Psoas muscle (tissue), 8 donors: ENCODE measurements around the gene PPP1CC. TPM values are rescaled to one million over a fixed set of nuclear protein-coding genes. Genes with fewer than 3 reads are reported as not detected.

Experiments used
- ATAC-seq, 4 donors: fragments of 200-7000 bp; cut with Tn5 transposase; one replicate each; pipeline ENCODE4 v1.9.1; 2020; ENCODE audit warnings: moderate library complexity in 3 of 4, mild to moderate bottlenecking in 2 of 4
- DNase-seq, 2 donors: peaks; one replicate each; pipeline ENCODE4 v3.0.0-alpha.2; 2020
- H3K27ac ChIP-seq: fragments of 200-600 bp; one replicate; pipeline ENCODE4 v1.8.0; 2022
- H3K27me3 ChIP-seq, 3 donors: fragments of 200-600 bp in 1 of 3; one replicate each; pipeline versions ENCODE4 v1.6.1 to v1.8.0; 2013 to 2022; ENCODE audit warnings: low read length in 2 of 3, mild to moderate bottlenecking in 2 of 3, moderate library complexity in 1 of 3; ENCODE audit not compliant: insufficient read depth in 3 of 3
- H3K36me3 ChIP-seq, 2 donors: fragments of 200-600 bp in 1 of 2; one replicate each; pipeline versions ENCODE4 v1.6.1 to v1.8.0; 2013 to 2022; ENCODE audit warnings: low read depth in 1 of 2, mild to moderate bottlenecking in 1 of 2, moderate library complexity in 1 of 2; ENCODE audit not compliant: insufficient read depth in 1 of 2
- H3K4me1 ChIP-seq: fragments of 200-600 bp; one replicate; pipeline ENCODE4 v1.8.0; 2022
- H3K4me3 ChIP-seq: fragments of 200-600 bp; one replicate; pipeline ENCODE4 v1.8.0; 2022; ENCODE audit warnings: mild to moderate bottlenecking
- H3K9me3 ChIP-seq: fragments of 200-600 bp; one replicate; pipeline ENCODE4 v1.8.0; 2022
- CTCF ChIP-seq: fragments of 200-600 bp; IDR thresholded peaks from one replicate; pipeline ENCODE4 v1.8.0; 2022; ENCODE audit warnings: antibody characterized with exemption
- WGBS, 3 donors: extraction: QIAGEN DNeasy Blood & Tissue Kit; methylation state at CpG; one replicate each; pipeline versions ENCODE4 v1.1.6 to v1.1.7; 2013; 5-methylcytosine and 5-hydroxymethylcytosine counted together
- intact Hi-C, 2 donors: fragments of 100-400 bp; cut with DNase I; formaldehyde crosslinking; loops; one replicate each; pipeline versions ENCODE4 v1.11.0 to v1.14.2; 2022
- polyA plus RNA-seq, 3 donors: library from polyadenylated mRNA; stranded (reverse); fragments of 200-250 nt; gene quantifications; one replicate each; pipeline ENCODE4 v1.2.3, GENCODE V29; 2013
- total RNA-seq, 4 donors: library from RNA; stranded (reverse); fragmentation: NEBNext Ultra II Directional in 2 of 4; extraction: Animal tissue kit (Norgen Biotek cat#: 25700) in 2 of 4; gene quantifications; one replicate each; pipeline versions ENCODE4 v1.2.1 to v1.2.4, GENCODE V29; 2021 to 2023
- donor health status: healthy with polysubstance abuse.
- donor health status: DM: no; HTN: no; CAD: no; lungs with moderate emphysema.
- donor health status: Bipolar disorder and iron deficiency.
- donor health status: healthy.
- donor health status: DM: yes; HTN: yes; CAD: no.
- donor health status: DM: no; HTN: no; CAD: no.
- donor health status: DM: no; HTN: no; CAD: no.
- donor health status: DM: yes; HTN: yes; CAD: no.

Gene PPP1CC
- total and polyA plus RNA-seq, 7 donors, result 82.5 to 222 (median 129) TPM

DNA sequence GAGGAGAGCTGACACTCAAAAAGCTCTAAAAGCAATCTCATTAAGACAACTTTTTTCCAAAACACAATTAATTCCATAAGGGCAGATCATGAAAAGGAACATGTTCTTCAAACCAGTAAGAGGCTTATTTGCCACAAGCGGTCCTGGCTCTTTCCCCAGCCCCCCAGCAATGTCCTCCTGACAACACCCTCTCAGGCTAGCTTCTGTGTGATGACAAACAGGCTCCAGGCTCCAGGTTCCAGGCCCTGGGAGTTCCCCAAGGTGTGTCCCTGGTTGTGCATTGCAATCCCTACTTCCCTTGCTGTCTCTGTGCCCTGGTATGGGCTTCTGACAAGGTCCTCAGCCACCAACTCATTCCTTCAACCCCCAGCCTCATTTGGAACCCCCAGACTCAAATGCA is 62.7 kb downstream of the PPP1CC start:
- DNase-seq, result no peak
- no peak for ATAC-seq
- no peaks in the 10 kb centered on the region for H3K4me1 ChIP-seq
- no peak for TF ChIP-seq CTCF
- intact Hi-C loops, result no loop called here
- no peak overlapping the region for H3K4me3 ChIP-seq
- no peaks in the 10 kb centered on the region for H3K36me3 ChIP-seq
- 62 to 71% (median 70%) methylated on average over 1 of the region's 1 CpG for WGBS, 3 donors
- no peaks in the 10 kb centered on the region for H3K9me3 ChIP-seq
- H3K27me3 ChIP-seq, result peaks cover 0 to 3% (median 0%) of the 10 kb centered on the region in 3 donors
- H3K27ac ChIP-seq, result no peak overlapping the region

DNA sequence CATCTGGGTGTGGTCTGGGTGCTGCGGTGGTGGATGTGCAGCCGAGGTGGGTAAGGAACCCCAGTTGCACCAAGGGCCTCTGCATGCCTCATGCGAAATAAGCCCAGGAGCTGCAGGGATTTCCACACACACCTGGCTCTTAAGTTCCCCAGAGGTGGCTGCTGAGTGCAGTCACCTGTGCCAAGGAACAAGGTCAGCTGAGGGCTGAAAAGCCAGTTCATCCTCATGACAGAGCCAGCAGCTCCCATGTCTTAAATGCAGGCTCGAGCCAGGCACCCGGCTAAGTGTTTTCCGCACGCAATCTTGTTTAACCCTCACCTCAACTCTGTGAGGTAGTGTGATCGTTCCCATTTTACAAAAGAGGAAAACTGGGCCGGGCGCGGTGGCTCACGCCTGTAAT is 63.5 kb downstream of the PPP1CC start:
- Histone ChIP-seq H3K27me3 (no peaks in the 10 kb centered on the region), H3K9me3 (no peaks in the 10 kb centered on the region), H3K27ac (no peak overlapping the region), H3K4me1 (no peaks in the 10 kb centered on the region), H3K36me3 (no peaks in the 10 kb centered on the region), H3K4me3 (no peak overlapping the region)
- TF ChIP-seq CTCF, result no peak
- DNase-seq, result no peak
- WGBS, 3 donors, result 95 to 97% (median 95%) methylated on average over 11 to 12 of the region's 12 CpGs
- intact Hi-C loops, result no loop called here
- ATAC-seq, result no peak

DNA sequence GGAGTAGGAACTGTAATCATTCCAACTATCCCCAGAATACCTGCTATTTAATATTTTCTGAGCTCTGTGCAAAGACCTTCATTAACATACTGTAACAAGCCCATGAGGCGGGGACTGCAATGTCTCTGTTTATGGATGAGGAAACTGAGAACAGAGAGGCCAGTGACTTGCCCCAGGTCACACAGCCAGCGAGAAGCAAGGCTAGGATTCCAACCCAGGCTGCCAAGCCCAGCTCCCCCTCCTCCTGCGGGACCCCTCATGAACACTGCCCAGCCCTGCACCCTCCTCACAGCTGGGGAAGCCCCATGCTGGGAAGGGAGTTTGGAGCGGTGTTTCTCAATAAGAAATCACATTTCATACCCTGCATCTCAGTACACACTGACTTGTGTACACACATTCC is 64.7 kb downstream of the PPP1CC start:
- H3K4me3 ChIP-seq, result no peak overlapping the region
- DNase-seq (no peak), ATAC-seq (no peak)
- no peaks in the 10 kb centered on the region for H3K4me1 ChIP-seq
- no peak for TF ChIP-seq CTCF
- 81 to 83% (median 83%) methylated on average over 4 of the region's 4 CpGs for WGBS, 3 donors
- H3K9me3 ChIP-seq, result no peaks in the 10 kb centered on the region
- H3K36me3 ChIP-seq, result no peaks in the 10 kb centered on the region
- no peaks in the 10 kb centered on the region for H3K27me3 ChIP-seq
- intact Hi-C loops, result no loop called here
- H3K27ac ChIP-seq, result no peak overlapping the region

- ATAC-seq (no peak), DNase-seq (no peak)
- Histone ChIP-seq H3K9me3 (no peaks in the 10 kb centered on the region), H3K4me1 (no peaks in the 10 kb centered on the region), H3K27ac (no peak overlapping the region), H3K4me3 (no peak overlapping the region), H3K36me3 (no peaks in the 10 kb centered on the region), H3K27me3 (no peaks in the 10 kb centered on the region)
- 66 to 78% (median 73%) methylated on average over 5 of the region's 5 CpGs for WGBS, 3 donors
- intact Hi-C loops, result no loop called here
- no peak for TF ChIP-seq CTCF
These were observed 65.3 kb downstream of the PPP1CC start for GRCh38 chr12:110677206-110677911.

DNA sequence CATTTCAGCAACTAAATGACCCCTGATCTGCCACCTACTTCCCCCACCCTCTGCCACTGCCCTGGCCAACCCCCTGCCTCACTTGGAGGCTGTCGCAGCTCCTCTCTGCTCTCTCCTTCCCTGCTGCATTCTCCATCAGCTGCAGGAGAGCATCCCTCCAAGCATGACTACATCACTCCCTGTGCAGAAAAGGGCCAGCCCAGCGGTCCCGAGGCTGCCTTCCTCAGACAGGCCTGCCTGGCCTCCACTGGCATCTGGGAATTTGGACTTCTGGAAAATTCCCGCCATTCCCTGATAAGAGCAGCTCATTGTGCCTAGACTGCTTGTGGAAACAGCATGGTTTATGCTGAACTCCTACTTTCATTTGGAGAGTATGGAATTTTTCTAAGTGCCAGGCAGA is 66.5 kb downstream of the PPP1CC start:
- H3K27me3 ChIP-seq, result no peaks in the 10 kb centered on the region
- no peaks in the 10 kb centered on the region for H3K9me3 ChIP-seq
- DNase-seq (no peak), ATAC-seq (no peak)
- H3K4me3 ChIP-seq, result no peak overlapping the region
- no peak overlapping the region for H3K27ac ChIP-seq
- TF ChIP-seq CTCF, result no peak
- WGBS, 3 donors, result 79 to 84% (median 80%) methylated on average over 4 of the region's 4 CpGs
- no peaks in the 10 kb centered on the region for H3K4me1 ChIP-seq
- no peaks in the 10 kb centered on the region for H3K36me3 ChIP-seq
- intact Hi-C loops, result no loop called here
